DMS 273 (cell line): ENCODE measurements around the gene PPP6R2.

Experiments
- DNase-seq: peaks from one replicate; lab custom pipeline; 2025; ENCODE audit not compliant: unreplicated experiment; lab: John Stamatoyannopoulos, UW

The PPP6R2 gene

DNA sequence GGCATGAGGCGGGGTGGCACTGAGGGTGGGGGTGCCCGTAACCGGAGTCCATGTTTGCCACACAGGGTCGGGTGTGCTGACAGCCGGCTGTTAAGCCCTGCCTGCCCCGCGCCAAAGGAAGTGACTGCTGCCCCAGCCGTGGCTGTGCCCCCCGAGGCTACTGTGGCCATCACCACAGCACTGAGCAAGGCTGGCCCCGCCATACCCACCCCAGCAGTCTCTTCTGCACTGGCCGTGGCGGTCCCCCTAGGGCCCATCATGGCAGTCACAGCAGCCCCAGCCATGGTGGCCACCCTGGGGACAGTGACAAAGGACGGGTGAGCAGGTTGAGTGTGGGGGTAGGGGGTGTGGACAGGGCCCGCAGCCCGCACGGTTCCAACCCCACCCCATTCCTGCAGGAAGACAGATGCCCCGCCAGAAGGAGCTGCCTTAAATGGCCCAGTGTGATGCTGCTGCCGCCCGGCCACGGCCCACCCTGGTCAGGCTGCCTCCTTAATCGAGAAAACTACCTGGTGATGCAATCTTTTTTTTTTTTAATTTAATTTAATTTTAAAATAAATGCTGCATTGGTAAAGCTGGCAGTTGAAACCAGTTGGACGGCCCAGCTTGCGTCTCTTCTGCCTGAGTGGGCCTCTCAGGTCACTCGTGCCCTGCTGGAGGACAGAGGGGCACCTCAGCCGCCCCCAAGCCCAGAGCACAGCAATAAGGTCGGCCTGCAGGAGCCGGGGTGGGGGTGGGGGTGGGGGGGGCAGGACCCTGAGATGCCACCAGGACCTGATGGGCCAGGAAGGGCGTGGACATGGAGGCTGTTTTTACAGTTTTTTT lies 100.9 kb downstream of the PPP6R2 start:
- peak; percentile 50 for DNase-seq

DNA sequence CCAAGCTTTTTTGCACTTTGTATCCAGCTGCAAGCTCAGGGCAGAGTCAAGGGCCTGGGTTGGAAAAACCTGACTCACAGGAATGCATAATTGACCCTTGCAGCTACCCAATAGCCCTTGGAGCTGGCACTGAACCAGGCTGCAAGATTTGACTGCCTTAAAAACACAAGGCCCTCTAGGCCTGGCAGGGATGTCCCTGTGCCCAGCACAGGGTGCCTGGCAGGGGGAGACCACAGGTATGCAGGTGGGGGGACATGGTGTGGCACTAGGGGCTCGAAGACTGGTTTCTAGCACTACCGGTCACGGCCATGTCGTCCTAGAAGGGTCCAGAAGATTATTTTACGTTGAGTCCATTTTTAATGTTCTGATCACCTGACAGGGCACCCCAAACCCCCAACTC lies 101.5 kb downstream of the PPP6R2 start:
- peak; percentile 25 for DNase-seq

DNA sequence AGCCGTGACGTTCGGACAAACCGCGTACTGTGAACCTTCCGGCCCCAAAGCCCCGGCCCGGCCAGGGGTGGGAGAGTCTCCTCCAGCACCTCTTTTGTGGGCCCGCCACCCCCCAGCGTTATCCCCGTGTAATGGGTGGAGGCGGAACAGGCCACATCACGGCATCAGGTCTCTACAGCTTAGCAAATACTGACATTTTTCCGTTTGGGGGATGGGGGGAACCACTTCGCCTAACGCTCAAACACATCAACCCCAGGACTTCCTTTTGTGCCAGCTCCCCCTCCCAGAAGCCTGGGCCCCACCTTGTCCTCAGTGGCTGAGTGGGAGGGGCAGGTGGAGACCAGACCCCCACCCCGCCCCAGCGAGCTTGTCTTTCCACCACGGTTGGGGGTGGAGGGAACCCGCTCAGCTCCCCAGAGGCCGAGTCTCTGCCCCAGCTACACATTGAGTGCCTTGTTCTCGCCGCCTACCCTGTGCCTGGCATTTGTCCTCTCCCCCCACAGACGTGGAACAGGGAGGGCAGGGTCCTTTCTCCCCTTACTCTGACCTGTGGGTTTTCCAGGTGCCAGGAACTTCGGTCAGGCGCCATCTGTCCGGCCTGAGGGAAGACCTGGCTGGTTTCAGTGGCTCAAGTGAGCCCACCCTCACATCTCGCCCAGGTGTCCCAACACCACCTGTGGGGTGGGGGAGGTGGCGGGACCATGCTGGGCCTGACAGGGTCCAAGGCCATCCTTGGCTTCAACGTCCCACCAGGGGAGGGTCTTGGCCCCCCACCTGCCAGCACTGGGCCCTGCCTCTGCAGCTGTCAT lies 102.1 kb downstream of the PPP6R2 start:
- DNase-seq = peak; percentile 25

DNA sequence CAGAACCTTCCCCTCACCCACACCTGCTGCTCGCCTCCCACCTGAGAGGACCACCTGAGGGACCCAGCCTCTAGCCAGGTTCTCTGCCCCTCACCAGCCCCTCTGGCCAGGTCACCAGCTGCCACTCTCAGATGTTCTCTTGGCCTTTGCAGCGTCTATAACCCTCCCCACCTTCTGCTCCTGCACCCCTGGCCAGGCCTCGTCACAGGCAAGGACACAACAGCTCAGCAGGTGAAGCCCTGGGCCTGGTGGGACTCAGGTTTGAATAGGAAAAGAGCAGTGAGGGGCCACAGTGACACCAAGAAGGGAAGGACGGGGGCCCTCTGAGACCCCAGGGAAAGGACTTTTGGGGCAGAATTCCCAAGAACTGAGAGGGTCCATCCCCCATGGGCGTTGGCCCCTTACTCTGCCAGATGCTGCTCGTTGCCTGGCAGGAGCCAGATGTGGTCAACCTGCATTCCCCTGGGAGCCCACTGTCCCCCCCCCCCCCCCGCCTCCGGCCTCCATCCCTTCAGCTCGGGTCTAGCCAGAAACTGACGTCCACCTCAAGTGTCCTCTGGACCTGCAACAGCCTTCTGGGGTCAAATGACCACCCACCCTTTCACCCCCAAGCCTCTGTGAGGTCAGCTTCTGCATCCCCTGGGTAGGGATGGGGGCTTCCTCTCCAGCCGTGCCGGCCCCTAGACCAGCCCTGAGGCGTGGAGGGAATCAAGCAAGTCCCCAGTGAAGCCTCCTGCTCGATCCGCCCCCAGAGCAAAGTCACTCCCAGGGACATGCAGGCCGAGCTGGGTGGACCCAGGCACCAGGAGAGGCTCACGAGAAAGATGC lies 103.0 kb downstream of the PPP6R2 start:
- no peak for DNase-seq

DNA sequence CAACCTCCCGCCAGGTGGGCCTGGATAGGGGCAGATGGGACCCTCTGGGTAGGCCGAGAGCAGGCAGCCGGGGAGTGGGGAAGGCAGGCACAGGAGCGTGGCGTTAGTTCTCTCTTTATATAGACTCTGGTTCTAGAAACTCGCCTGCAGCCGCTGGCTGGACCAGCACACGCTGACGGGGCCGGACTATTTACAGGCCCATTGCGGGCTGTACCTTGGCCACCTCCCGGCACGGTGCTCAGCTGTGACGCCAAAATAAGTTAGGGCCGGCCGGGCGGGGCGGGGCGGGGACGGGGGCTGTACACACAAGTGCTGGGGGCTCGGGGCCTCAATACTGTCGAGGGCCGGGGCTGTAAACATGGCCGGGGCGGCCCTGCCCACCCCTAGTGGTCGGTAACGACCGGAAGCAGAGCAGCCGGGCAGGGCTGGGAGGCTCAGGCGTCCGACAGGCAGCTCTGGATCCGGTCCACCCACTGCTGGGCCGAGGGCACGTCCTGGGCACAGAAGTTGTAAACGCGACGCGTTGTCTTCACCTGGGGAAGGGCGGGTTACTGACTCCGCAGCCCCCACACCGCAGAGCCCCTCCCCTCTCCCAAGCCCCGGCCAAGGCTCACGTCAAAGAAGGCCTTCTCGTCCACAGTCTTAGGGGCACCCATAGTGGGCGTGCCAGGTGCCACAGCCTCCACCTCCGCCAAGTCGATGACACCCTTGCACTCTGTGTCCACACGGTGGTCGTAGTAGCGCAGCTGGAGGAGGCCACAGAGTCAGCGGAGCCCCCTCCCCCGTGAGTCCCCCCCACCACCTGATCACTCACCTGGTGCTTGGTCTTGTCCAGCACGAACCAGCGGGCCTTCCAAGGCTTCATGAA lies 103.8 kb downstream of the PPP6R2 start:
- DNase-seq = no peak

DNA sequence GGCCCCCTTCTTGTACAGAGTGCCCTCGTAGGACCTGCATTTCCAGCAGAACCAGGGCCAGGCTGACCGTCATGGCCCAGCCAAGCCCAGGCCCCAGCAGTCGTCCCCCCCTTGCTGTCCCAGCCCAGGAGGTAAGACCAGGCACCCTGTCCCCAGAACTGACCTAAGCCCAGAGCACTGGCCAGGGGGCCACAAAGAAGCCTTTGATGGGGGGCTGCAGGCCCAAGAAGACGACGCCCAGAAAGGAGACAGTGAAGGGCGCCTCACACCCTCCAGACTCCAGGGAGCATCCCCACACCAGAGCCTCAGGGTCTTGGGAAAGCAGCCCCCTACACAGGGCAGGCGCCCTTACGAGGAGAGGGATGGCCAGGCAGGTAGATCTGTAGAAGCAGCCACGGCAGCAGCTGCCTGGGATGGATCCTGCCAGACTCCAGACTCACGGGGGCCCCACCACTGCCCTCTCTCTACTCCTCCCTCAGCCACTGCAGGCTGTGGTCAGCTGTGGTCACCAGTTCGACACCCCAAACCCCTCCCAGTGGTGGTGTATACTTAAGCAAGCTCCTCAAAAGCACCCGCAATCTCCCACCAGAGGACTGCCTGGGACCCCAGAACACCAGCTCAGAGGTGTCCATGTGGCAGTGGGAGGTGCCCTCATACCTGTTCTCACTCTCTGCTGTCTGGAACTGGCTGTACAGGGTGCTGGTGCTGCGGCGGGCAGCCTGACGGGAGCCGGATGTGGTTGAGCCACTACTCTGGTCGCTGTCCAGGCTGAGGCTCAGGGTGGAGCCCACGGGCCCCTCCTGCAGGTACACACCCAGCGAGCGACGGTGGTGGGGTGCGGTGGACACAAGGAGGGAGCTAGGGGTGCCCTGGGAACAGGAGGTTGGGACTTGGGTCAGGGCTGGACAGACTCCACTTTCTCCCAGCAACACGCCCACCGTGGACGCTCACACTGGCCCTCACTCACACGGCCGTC lies 104.7 kb downstream of the PPP6R2 start:
- DNase-seq = no peak

DNA sequence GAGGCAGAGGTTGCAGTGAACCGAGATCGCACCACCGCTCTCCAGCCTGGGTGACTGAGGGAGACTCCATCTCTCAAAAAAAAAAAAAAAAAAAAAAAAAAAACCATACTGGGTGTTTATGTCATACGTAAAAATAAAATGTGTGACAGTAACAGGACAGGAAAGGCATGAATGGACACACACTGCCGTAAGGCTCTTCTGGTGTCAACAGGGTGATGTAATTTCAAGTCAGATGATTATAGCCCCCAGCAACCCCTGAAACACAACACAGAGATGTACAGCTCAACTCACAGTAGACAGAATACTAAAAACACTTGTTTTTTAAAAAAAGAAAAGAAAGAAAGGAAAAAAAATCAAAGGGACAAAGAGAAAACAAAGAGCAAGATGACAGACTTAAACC lies 109.5 kb downstream of the PPP6R2 start:
- DNase-seq = no peak

DNA sequence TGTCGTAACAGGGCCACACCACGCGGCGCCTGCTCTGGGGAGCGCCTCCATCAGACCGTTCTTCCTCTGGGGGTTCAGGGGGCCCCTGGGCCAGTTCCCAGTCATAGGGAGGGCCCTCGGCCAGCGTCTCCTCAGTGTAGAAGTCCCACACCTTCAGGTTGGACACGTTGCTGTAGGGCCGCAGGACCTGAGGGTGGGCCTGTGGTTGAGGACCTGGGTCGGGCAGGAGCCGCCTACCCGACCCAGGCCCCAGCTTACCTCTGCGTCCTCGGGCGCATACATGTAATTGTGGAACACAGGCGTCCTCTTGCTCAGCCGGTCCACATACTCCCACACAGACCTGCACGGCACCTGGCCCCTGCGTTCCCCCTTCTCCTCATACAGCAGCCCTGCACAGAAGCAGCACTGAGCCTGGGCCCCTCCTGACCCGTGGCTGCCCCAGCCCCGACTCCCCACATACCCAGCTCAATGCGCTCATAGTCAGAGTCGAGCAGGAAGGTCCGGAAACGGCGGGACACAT lies 111.5 kb downstream of the PPP6R2 start:
- DNase-seq = no peak

DNA sequence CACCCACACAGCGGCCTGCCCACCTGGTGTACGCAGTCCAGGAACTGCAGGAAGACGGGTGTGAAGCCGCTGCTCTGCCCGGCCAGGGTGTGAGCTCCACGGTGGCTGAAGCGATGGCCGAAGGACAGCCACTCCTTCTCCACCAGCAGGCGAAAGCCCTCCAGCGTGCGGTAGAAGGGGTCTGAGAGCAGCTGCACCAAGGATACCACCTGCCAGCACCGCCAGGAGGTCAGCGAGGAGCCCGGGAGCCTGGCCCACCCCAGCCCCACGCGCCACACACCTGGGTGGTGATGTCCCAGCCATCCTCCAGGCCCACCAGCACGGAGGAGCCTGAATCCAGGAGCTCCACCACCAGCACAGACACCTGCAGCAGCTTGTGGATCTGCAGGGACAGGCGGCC lies 112.1 kb downstream of the PPP6R2 start:
- DNase-seq = no peak

DNA sequence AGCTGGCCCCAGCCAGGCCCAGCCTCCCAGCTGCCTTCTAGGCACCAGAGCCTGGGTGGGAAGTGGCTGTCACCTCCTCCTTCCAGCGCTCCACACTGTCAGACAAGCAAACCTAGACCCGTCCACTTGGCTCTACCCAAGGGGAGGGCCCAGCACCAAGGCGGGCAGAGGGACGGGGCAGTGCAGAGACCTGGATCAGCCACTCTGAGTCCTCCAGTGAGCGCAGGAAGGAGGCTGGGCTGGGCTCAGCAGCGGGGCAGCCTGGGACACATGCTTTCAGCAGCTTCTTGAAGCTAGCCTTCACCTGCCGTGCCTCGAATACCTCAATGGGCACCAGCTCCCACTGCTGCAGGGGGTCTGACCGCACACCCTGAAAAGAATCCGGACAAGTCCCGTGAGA lies 112.9 kb downstream of the PPP6R2 start:
- DNase-seq = no peak

DNA sequence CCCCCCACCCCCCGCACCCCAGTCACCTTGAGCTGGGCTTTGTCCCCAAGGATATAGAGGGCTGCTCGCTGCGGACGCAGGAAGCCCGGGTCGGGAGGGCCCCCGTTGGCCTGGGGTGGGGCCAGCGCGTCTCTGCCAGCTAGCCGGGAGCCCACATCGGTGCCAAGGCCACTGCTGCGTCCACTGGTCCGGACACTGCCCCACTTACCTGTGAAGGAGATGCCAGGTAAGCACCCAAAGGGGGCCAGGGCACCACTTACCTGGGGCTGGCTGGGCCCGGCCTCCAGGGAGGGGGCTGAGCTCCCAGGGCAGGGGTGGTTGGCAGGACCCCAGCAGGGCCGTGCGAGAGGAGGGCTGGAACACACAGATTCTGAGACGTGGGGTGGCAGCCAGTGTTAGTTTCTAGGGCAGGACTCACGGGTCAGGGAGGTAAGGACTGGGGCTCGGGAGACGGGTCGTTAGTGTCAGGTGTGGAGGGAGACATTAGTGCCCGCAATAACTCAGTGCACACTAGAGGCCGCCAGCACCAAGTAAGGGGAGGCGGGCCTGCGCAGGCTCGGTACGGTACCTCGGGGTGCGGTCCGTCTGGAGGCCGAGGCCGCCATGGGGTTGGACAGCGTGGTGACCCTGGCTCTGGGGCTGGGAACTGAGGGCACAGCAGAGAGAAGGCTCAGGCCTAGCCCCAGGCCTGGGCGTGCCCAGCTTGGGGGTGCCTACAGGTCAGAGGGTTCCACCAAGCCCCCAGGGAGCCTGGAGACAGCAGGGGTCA lies 113.5 kb downstream of the PPP6R2 start:
- DNase-seq = no peak

DNA sequence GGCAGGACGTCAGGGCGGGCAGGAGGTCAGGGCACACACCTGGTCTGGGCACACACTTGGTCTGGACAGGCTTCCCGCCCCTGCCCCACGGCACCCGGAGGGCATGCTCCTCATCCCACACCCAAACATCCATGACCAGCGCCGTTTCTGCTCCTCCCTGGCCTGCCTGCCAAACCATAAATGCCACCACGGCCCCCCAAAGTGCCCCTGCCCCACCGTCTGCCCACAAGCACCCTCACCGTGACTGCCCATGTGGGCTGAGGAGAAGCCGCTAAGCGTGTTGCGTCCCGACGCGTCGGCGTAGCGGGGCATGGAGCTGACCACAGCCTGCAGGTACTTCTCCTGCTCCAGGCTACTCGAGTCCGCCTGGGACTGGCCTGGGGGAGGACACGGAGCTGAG lies 115.9 kb downstream of the PPP6R2 start:
- DNase-seq = no peak

DNA sequence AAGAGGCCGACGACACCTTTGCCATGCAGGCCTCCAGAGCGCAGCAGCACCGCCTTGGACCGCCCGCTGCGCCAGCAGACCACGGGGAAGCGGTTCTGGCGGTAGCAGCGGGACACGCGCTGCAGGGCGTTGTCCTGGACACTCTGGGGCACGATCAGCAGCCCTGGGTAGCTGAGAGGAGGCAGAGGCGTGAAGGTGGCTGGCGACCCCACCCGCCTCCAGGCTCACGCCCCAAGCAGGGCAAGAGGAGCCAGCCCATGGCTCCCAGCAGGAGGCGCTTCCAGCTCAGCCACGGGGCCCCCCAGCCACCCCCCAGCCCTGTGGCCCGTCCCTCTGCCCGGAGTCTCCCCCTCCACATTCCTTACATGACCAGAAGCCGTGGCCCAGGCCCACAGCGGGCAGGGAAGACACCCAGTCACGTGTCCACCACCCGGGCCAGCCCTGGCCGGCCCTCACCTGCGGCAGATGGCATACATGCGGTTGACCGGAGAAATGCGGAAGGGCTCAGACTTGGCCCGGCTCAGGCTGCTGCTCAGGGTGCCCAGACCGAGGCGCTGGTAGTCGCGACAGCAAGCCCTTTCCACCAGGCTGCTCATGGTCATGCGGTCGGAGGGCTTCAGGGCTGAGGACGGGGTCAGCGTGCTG lies 116.5 kb downstream of the PPP6R2 start:
- DNase-seq = no peak

DNA sequence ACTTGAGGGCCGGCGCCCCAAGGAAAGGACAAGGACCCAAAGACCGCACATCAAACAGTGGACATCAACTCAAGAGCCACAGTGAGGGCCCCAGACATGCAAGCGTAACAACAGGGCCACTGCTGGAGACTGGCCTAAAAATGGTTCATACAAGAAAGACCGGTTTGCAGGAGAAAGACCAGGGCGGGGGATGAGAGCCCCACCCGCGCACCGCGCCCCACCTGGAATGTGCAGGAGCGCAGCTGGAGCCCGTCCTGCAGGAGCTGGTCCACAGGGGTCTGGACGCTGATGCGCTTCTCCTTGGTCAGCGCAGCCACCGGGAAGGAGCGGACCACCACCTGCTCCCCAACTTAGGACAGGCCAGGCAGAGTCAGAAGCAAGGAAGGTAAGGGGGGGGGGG lies 117.8 kb downstream of the PPP6R2 start:
- no peak for DNase-seq

DNA sequence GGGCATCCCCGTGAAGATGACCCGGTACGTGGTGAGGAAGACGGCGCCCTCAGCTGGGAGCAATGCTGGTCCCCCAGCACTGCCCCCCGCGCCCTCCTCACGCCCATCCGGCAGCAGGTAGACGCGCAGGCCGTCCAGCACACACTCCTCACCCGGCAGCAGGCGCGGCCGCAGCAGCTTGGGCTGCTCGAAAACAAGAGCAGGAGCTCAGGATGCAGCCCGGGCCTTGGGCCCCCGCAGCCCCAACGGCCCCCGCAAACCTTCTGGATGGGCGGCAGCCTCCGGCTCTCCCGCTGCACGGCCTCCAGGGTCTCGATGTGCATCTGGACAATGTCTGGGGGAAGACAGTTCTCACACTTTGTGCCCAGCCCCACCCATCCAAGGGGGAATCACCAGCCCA lies 118.4 kb downstream of the PPP6R2 start:
- DNase-seq = no peak

DNA sequence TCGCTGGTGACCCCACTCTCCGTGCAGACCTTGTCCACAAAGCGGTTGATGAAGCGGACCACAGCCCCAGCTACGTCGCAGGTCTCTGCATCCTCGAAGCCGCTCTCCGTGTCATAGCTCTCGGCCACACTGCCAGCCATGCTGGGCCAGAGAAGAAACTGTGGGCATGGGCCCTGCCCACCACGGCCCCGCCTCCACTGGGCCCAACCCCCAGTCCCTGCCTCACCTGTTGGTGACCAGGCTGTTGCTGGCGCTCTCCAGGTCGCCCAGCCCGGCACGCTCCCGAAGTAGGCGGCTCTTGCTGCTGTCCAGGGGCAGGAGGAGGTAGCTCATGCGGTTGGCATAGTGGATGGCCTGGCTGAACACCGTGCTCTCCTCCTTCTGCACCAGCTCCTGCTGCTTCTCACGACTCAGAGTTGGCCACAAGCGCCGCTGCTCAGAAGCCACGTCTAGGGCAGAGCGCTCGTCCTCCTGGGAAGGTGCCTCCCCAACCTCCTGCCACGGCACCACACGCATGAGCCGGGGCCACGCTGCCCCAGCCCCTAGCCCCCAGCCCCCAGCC lies 118.9 kb downstream of the PPP6R2 start:
- DNase-seq = no peak

DNA sequence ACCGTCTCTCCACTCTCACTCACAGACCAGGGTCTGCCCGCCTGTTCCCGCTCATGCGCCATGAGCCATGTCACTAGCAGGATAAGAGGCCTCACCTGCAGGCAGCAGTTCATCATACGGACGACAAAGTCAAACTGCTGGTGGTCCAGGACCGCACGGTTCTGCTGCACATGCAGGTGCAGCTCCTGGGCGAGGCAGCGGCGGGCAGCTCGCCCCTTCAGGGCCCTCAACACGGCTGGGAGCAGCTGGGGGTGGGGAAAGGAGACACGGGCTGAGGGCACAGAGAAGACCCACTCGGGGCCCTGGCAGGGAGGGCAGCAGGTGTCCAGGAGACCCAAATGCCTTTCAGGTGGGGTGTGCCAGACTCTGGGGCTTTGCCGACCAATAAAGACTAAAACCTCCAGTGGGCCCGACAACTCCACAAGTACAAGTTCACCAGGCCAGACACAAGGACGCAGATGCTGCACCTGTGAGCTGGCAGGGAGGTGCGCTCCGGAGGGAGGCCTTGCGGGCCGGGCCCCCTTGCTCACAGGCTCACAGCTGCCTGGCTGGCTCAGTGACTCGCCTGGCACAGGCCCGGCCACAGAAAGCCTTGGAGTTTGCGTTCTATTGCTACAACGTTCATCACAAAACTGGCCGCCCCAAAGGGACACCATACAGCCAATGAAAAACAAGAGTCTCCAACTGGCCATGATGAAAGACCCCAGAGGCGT lies 120.2 kb downstream of the PPP6R2 start:
- no peak for DNase-seq
